Measurements from ENCODE around the gene MYO1D.
"Not testable (repeated sequence)": the region's sequence is repeated elsewhere in the genome, so short reads cannot be mapped to it uniquely, and the experiment has no call there.

The MYO1D gene

DNA sequence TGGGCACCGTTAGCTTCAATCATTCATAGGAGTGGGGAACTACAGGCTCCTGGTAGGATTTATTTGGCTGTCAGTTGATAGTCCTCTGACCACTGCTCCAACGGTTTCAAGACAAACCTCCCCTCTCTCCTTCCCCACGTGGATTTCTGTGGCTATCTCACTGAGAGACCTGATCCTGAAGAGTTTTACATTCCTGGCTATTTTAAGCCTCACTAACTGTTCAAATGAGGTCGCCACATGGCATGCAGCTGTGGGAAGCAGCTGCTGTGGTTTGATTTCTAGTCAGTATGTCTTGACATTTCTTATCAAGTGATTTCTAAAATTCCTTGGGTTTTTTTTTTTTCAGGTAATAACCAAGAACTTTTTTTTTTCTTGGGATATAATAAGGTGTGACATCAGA, 351.8 kb downstream of the MYO1D start:
- DNase-seq (ENCODE audit: low spot score): no peak

GRCh38 chr17:32524553-32524880, 352.4 kb downstream of the MYO1D start:
- not testable (repeated sequence) for DNase-seq (ENCODE audit: low spot score)

DNA sequence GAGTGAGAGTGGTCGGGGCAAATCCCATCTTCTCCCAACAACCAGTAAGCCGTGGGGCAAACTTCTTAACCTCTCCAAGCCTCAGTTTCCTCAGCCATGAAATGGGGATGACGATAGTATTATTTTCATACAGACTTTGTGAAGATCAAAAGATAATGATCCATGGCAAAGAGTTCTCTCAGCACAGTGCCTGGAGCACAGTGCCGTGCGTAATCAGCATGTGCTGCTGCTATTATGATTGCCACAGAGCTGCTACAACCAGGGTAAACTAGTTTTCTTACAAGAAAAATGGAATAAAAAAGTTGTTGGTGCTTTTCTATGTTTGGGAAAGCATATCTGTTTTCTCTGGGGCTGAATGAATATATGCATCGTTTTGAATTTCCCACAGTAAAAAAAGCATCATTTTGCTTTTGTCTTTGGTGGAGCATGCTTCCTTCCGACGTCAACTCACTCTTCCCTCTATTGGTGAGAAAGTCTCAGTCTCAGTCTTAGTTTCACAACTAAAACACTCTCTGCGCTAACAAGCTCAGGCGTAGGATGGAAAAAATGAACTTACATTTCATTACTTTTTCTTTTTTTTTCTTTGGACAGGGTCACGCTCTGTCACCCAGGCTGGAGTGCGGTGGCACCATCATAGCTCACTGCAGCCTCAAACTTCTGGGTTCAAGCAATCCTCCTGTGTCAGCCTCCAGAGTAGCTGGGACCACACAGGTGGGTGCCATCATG, 352.9 kb downstream of the MYO1D start:
- DNase-seq (ENCODE audit: low spot score): no peak

- DNase-seq (ENCODE audit: low spot score): no peak
Measured at GRCh38 chr17:32523017-32523680, 353.8 kb downstream of the MYO1D start.

- no peak for DNase-seq (ENCODE audit: low spot score)
Measured at GRCh38 chr17:32520737-32521404, 356.1 kb downstream of the MYO1D start.

DNA sequence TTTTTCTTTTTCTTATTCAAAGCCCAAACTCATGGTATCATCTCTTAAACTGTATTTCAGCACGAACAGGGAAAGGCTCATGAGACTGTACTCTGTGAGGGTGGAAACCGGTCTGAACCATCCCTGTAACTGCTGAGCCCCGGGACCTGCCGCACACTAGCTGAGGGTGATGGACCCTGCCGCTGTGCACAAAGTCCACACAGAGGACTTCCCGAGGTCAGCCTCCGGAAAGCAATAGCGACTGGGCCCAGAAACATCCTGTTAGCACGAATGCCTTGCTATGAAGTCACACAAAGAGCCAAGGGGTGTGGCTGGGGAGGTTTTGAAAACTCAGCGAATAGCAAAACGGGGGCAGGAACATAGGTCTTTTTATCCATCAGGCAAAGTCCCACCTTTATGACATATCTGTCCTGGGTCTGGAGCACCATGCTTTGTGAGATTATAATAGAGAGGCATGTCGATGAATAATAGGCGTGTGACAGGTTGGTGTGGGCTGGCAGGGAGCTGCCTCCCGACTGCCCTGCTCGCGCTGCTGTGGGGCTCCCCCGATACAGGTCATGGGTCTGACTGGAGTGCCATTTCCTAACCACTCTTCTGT, 356.7 kb downstream of the MYO1D start:
- DNase-seq (ENCODE audit: low spot score): no peak

DNA sequence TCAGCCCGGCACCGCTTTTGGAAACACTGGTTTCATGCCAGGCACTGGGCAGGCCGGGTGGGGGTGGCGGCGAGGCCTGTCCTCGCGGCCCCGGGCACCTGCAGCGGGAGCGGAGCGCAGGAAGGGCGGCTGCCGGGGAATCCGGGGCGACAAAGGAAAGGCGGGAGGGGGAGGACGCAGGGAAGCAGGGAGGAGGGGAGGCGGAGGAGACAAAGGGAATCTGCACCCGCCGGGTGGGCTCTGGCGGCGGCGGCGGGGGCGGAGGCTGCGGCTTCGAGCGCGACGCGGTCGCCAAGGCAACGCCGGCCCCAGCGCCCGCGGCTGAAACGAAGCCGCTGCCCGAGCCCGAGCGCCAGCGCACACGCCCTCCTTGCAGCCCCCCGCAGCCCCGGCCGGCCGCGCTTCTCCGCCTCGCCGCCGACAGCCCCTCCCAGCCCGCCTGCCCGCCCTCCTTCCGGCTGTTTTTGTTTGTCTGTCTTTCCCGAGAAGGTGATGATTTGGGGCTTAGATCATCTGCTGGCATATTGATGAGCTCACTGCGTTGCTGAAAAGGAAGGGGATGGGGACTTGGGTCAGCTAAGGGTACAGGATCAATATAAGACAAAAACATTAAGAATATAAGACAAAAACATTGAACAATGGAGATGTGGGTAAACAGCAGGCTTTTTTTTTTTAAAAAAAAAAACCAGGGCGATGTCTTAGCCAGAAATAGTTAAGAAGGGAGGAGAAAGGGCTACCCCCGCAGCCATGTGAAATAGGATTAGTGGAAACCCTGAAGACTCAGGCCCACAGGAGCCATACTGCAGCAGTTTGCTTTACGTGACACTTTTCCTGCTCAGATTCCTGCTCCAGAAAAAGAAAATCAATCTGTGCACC, 357.5 kb downstream of the MYO1D start:
- DNase-seq (ENCODE audit: low spot score): no peak

GRCh38 chr17:32518646-32519227, 358.2 kb downstream of the MYO1D start:
- no peak for DNase-seq (ENCODE audit: low spot score)

DNA sequence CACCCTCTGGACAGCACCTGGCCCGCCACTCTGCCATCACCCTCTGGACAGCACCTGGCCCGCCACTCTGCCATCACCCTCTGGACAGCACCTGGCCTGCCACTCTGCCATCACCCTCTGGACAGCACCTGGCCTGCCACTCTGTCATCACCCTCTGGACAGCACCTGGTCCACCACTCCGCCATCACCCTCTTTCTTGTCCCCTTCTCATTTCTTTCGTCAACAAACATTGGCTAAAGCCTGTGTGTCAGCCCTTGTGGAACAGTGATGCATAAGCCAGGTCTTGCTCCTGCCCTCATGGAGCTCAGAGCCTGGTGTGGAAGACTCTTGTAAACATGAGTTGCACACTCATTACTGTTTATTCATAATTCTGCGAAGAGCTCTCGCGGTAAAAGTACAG, 358.9 kb downstream of the MYO1D start:
- DNase-seq (ENCODE audit: low spot score): no peak

GRCh38 chr17:32516940-32517701, 359.8 kb downstream of the MYO1D start:
- no peak for DNase-seq (ENCODE audit: low spot score)

GRCh38 chr17:32516450-32516849, 360.5 kb downstream of the MYO1D start:
- DNase-seq (ENCODE audit: low spot score): no peak

- DNase-seq (ENCODE audit: low spot score): no peak
Measured at GRCh38 chr17:32515677-32516383, 361.1 kb downstream of the MYO1D start.

DNA sequence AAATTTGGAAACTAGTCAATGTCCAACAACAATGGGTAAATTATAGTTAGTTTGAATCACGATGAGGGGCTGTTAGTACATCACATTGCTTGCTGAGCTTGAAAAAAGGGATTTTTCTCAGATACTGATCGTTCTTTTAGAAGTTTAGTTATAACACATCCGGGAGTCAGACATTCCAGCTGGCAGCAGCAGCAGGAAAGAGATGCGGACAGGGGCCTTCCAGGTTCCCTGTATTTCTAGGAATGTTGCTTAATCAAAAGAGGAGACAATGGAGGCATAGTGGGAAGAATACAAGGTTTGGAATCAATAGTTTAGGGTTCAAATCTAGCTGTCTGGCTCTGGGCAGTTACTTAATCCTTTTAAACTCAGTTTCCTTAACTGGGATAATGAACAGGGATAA, 362.3 kb downstream of the MYO1D start:
- DNase-seq (ENCODE audit: low spot score): no peak

- DNase-seq (ENCODE audit: low spot score): no peak
Measured at GRCh38 chr17:32513579-32513978, 363.3 kb downstream of the MYO1D start.

GRCh38 chr17:32512328-32512727, 364.6 kb downstream of the MYO1D start:
- DNase-seq (ENCODE audit: low spot score): no peak

DNA sequence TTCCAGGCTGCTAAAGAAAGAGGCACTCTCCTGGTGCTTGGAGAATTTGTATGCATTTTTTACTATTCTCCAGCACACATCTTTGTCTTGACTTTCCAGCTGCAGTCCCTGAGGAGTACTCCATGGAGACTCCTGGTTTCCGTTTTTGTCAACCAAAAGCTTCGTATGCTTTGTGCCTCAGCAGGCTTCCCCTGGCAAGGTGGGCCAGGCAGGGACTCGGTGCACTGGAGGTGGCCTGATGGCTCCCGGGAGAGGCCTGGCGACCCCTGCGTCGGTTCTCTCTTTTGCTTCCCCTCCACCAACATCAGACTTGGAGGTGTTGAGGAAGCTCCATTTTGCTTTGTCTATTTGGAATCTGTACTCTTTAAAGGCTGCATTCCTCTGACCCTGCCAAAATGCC, 366.5 kb downstream of the MYO1D start:
- no peak for DNase-seq (ENCODE audit: low spot score)

GRCh38 chr17:32508926-32509325, 368.0 kb downstream of the MYO1D start:
- DNase-seq (ENCODE audit: low spot score): no peak

GRCh38 chr17:32504166-32504990, 372.5 kb downstream of the MYO1D start:
- DNase-seq (ENCODE audit: low spot score): no peak
